Parathyroid adenoma (tissue), 2 donors: ENCODE data around the gene NME9.

ENCODE experiments used
- H2AFZ ChIP-seq: fragments of 300-600 bp; sonication (generic); one replicate; pipeline ENCODE4 v1.7.0; 2017; ENCODE audit warnings: antibody characterized with exemption, mild to moderate bottlenecking
- H3K27ac ChIP-seq: fragments of 300-600 bp; sonication (generic); one replicate; pipeline ENCODE4 v1.7.0; 2017
- H3K27me3 ChIP-seq: fragments of 300-600 bp; sonication (generic); one replicate; pipeline ENCODE4 v1.7.0; 2017; ENCODE audit warnings: low read length; ENCODE audit not compliant: control insufficient read depth, insufficient read depth
- H3K36me3 ChIP-seq: fragments of 300-600 bp; sonication (generic); one replicate; pipeline ENCODE4 v1.7.0; 2017; ENCODE audit warnings: low read length; ENCODE audit not compliant: control insufficient read depth, insufficient read depth
- H3K4me1 ChIP-seq: fragments of 300-600 bp; sonication (generic); one replicate; pipeline ENCODE4 v1.7.0; 2017; ENCODE audit warnings: control low read depth
- H3K4me2 ChIP-seq: fragments of 300-600 bp; sonication (generic); one replicate; pipeline ENCODE4 v1.7.0; 2017; ENCODE audit warnings: low read length
- H3K4me3 ChIP-seq: fragments of 300-600 bp; sonication (generic); one replicate; pipeline ENCODE4 v1.7.0; 2017; ENCODE audit warnings: low read depth, low read length
- H3K79me2 ChIP-seq: fragments of 300-600 bp; sonication (generic); one replicate; pipeline ENCODE4 v1.7.0; 2017; ENCODE audit warnings: control low read depth
- H3K9ac ChIP-seq: fragments of 300-600 bp; sonication (generic); one replicate; pipeline ENCODE4 v1.7.0; 2017; ENCODE audit warnings: mild to moderate bottlenecking
- H3K9me3 ChIP-seq: fragments of 300-600 bp; sonication (generic); one replicate; pipeline ENCODE4 v1.7.0; 2017; ENCODE audit warnings: low read length; ENCODE audit not compliant: control insufficient read depth
- CTCF ChIP-seq: fragments of 300-600 bp; sonication (generic); IDR thresholded peaks from one replicate; pipeline ENCODE4 v1.7.0; 2017; ENCODE audit warnings: antibody characterized with exemption, mild to moderate bottlenecking
- donor health status: primary hyperparathyroidism.

NME9 gene

GRCh38 chr3:138367326-138367850 is 37.7 kb upstream of the NME9 start:
- TF ChIP-seq CTCF: no peak

GRCh38 chr3:138366006-138366759 is 36.5 kb upstream of the NME9 start:
- no peak for TF ChIP-seq CTCF
- no peaks in the 10 kb centered on the region for H3K9me3 ChIP-seq
- H3K4me2 ChIP-seq: no peak overlapping the region
- H3K36me3 ChIP-seq: no peaks in the 10 kb centered on the region
- H3K79me2 ChIP-seq: peaks cover 27% of the 10 kb centered on the region
- no peak overlapping the region for H2AFZ ChIP-seq
- no peak overlapping the region for H3K9ac ChIP-seq
- H3K4me1 ChIP-seq: no peaks in the 10 kb centered on the region
- no peak overlapping the region for H3K4me3 ChIP-seq
- no peak overlapping the region for H3K27ac ChIP-seq
- no peaks in the 10 kb centered on the region for H3K27me3 ChIP-seq

More at GRCh38 chr3:138367326-138367850, 37.7 kb upstream of the NME9 start:
- Histone ChIP-seq H3K27me3 (no peaks in the 10 kb centered on the region), H3K9ac (no peak overlapping the region), H2AFZ (no peak overlapping the region), H3K79me2 (peaks cover 27% of the 10 kb centered on the region), H3K4me2 (no peak overlapping the region), H3K4me1 (no peaks in the 10 kb centered on the region), H3K36me3 (no peaks in the 10 kb centered on the region), H3K4me3 (no peak overlapping the region), H3K27ac (no peak overlapping the region), H3K9me3 (no peaks in the 10 kb centered on the region)

GRCh38 chr3:138365253-138365555 is 35.6 kb upstream of the NME9 start:
- no peak overlapping the region for H3K27ac ChIP-seq
- H3K36me3 ChIP-seq: no peaks in the 10 kb centered on the region
- no peaks in the 10 kb centered on the region for H3K27me3 ChIP-seq
- H3K4me1 ChIP-seq: no peaks in the 10 kb centered on the region
- peaks cover 32% of the 10 kb centered on the region for H3K79me2 ChIP-seq
- H3K9me3 ChIP-seq: no peaks in the 10 kb centered on the region
- H2AFZ ChIP-seq: no peak overlapping the region
- no peak overlapping the region for H3K4me3 ChIP-seq
- no peak overlapping the region for H3K4me2 ChIP-seq
- H3K9ac ChIP-seq: no peak overlapping the region
- no peak for TF ChIP-seq CTCF

GRCh38 chr3:138364356-138365252 is 35.0 kb upstream of the NME9 start:
- H3K4me1 ChIP-seq: no peaks in the 10 kb centered on the region
- H3K4me2 ChIP-seq: no peak overlapping the region
- no peak overlapping the region for H2AFZ ChIP-seq
- no peak overlapping the region for H3K4me3 ChIP-seq
- no peak for TF ChIP-seq CTCF
- no peaks in the 10 kb centered on the region for H3K27me3 ChIP-seq
- H3K79me2 ChIP-seq: peaks cover 32% of the 10 kb centered on the region
- no peaks in the 10 kb centered on the region for H3K9me3 ChIP-seq
- H3K27ac ChIP-seq: no peak overlapping the region
- no peaks in the 10 kb centered on the region for H3K36me3 ChIP-seq
- H3K9ac ChIP-seq: no peak overlapping the region
